ENCODE data around the gene ARL5A. TPM values are rescaled to one million over a fixed set of nuclear protein-coding genes. Genes with fewer than 3 reads are reported as not detected.

Gene ARL5A
- total and polyA plus RNA-seq, 2 donors (not counting 3 experiments of a cell fraction or from before 2014, with no cell fraction given): 25.8 to 73.2 TPM

GRCh38 chr2:151789055-151789834 is 39.0 kb downstream of the ARL5A start:
- no TSS peak for BruUV-seq (replicated peaks)
- Histone ChIP-seq H3K27ac (ENCODE audit: insufficient read depth, low read depth, low read length) (no peak overlapping the region), H2AFZ (ENCODE audit: low read depth, low read length) (no peak overlapping the region), H3K27me3 (ENCODE audit: control insufficient read depth in 2 of 2, insufficient read depth in 2 of 2, low read length in 2 of 2) (no peaks in the 10 kb centered on the region), H3K4me3 (replicated peaks in 1 of 3; ENCODE audit: insufficient read depth in 1 of 3, low read depth in 1 of 3, low read length in 3 of 3) (no peak overlapping the region), H3K9me3 (replicated peaks; ENCODE audit: control insufficient read depth, insufficient read depth, low read length) (no peaks in the 10 kb centered on the region), H3K4me1 (ENCODE audit: control insufficient read depth, extremely low read depth, insufficient read depth, low read length) (no peaks in the 10 kb centered on the region), H3K9me1 (replicated peaks; ENCODE audit: control insufficient read depth, extremely low read depth, insufficient read depth, low read length) (no peaks in the 10 kb centered on the region), H3K36me3 (ENCODE audit: control insufficient read depth in 2 of 2, extremely low read depth in 1 of 2, insufficient read depth in 2 of 2, low read length in 2 of 2) (peaks cover 0 to 2% of the 10 kb centered on the region in 2 experiments), H3K9ac (replicated peaks; ENCODE audit: extremely low read depth, insufficient read depth, low read length) (no peak overlapping the region), H3K4me2 (ENCODE audit: insufficient read depth, low read length) (no peak overlapping the region), H3K79me2 (ENCODE audit: control insufficient read depth, insufficient read depth, low read length) (no peaks in the 10 kb centered on the region), H4K20me1 (replicated peaks; ENCODE audit: control insufficient read depth, extremely low read depth, insufficient read depth, low read length) (no peaks in the 10 kb centered on the region)
- POLR2A ChIA-PET: no interaction called here
- no peak for TF ChIP-seq FOS (IDR thresholded peaks at IDR 0.05; ENCODE audit: borderline replicate concordance, insufficient read depth, low read length)
- no peak for TF ChIP-seq MYC (IDR thresholded peaks at IDR 0.05; ENCODE audit: low read depth, low read length)
- no peak for TF ChIP-seq CTCF (IDR thresholded peaks at IDR 0.05; ENCODE audit: extremely low read depth in 1 of 2, insufficient read depth in 1 of 2, low read depth in 1 of 2, low read length in 2 of 2)
- no peak for TF ChIP-seq MAX (IDR thresholded peaks at IDR 0.05; ENCODE audit: insufficient read depth, insufficient read length)
- TF ChIP-seq EZH2 (IDR thresholded peaks at IDR 0.05; ENCODE audit: borderline replicate concordance, low read depth, low read length, severe bottlenecking): no peak
- no peak for TF ChIP-seq JUN (IDR thresholded peaks at IDR 0.05; ENCODE audit: borderline replicate concordance, insufficient read depth, insufficient read length, low read depth)
- FAIRE-seq: no peak
- no peak for DNase-seq (ENCODE audit: low read depth, low spot score)
- dilution Hi-C loops (cut with MboI; ENCODE audit: extremely low pct_ligation_motif_present, low sequenced_read_pairs): no loop called here
- intact Hi-C loops (cut with micrococcal nuclease): no loop called here
- CTCF ChIA-PET: interaction anchor here (0.7 kb wide), 1 partner anchor 12 kb away, joined by 3 read pairs; no protein-coding TSS in a partner anchor
